Bronchial epithelial cell (primary cell): ENCODE data around the gene NUP210. TPM values are rescaled to one million over a fixed set of nuclear protein-coding genes. Genes with fewer than 3 reads are reported as not detected.

Experiments used
- DNase-seq: peaks from one replicate; pipeline ENCODE4 v3.0.0-alpha.2; 2010; ENCODE audit warnings: low read depth
- FAIRE-seq: peaks from 2 replicates; lab custom pipeline; 2011; peaks lifted over from hg19 to GRCh38; lab: Jason Lieb, UNC
- H3K27me3 ChIP-seq: 2 replicates; pipeline ENCODE4 v1.5.1; 2011; ENCODE audit warnings: low read length; ENCODE audit not compliant: control insufficient read depth, insufficient read depth
- H3K36me3 ChIP-seq: 2 replicates; pipeline ENCODE4 v1.5.1; 2011; ENCODE audit warnings: low read length; ENCODE audit not compliant: control insufficient read depth, insufficient read depth
- H3K4me3 ChIP-seq: 2 replicates; pipeline ENCODE4 v1.5.1; 2011; ENCODE audit warnings: mild to moderate bottlenecking, low read depth, low read length, control low read depth
- CTCF ChIP-seq: IDR thresholded peaks from 2 replicates; pipeline ENCODE4 v1.5.1; 2011; ENCODE audit warnings: mild to moderate bottlenecking, moderate library complexity, low read length, control low read depth, inconsistent platforms; ENCODE audit not compliant: insufficient read depth, severe bottlenecking
- total RNA-seq: library from RNA; depleted of rRNA; stranded (reverse); fragments of >200 nt; gene quantifications from 2 replicates; pipeline ENCODE4 v1.2.1, GENCODE V29; 2014

Gene NUP210
- total RNA-seq, 1 donor from 2014 or later: not detected

- no peak for FAIRE-seq
These were observed 15.3 kb downstream of the NUP210 start for GRCh38 chr3:13404626-13405452.

GRCh38 chr3:13403847-13404246 lies 16.3 kb downstream of the NUP210 start:
- Histone ChIP-seq H3K4me3 (no peak overlapping the region), H3K36me3 (no peaks in the 10 kb centered on the region), H3K27me3 (no peaks in the 10 kb centered on the region)
- FAIRE-seq (no peak), DNase-seq (no peak)
- TF ChIP-seq CTCF: no peak

More at GRCh38 chr3:13404626-13405452, 15.3 kb downstream of the NUP210 start:
- no peak for TF ChIP-seq CTCF
- Histone ChIP-seq H3K36me3 (no peaks in the 10 kb centered on the region), H3K4me3 (no peak overlapping the region), H3K27me3 (no peaks in the 10 kb centered on the region)
- no peak for DNase-seq

GRCh38 chr3:13403213-13403819 lies 16.8 kb downstream of the NUP210 start:
- H3K27me3 ChIP-seq: no peaks in the 10 kb centered on the region
- no peak overlapping the region for H3K4me3 ChIP-seq
- FAIRE-seq (no peak), DNase-seq (no peak)
- H3K36me3 ChIP-seq: no peaks in the 10 kb centered on the region
- TF ChIP-seq CTCF: no peak

GRCh38 chr3:13401149-13401548 lies 19.0 kb downstream of the NUP210 start:
- TF ChIP-seq CTCF: no peak
- FAIRE-seq (no peak), DNase-seq (no peak)
- no peak overlapping the region for H3K4me3 ChIP-seq
- no peaks in the 10 kb centered on the region for H3K27me3 ChIP-seq
- H3K36me3 ChIP-seq: no peaks in the 10 kb centered on the region

- H3K4me3 ChIP-seq: no peak overlapping the region
- no peak for FAIRE-seq
- DNase-seq: no peak
- no peaks in the 10 kb centered on the region for H3K27me3 ChIP-seq
- no peak for TF ChIP-seq CTCF
- H3K36me3 ChIP-seq: no peaks in the 10 kb centered on the region
These were observed 19.9 kb downstream of the NUP210 start for GRCh38 chr3:13400114-13400673.
